ENCODE measurements around the gene SENP8. TPM values are rescaled to one million over a fixed set of nuclear protein-coding genes. Genes with fewer than 3 reads are reported as not detected.

The SENP8 gene
- total RNA-seq, 4 donors from 2014 or later = 5.1 to 6.7 (median 6.0) TPM

GRCh38 chr15:72182244-72182643 lies 64.0 kb downstream of the SENP8 start:
- peaks cover 46 to 85% of the 10 kb centered on the region in 2 donors for H3K4me1 ChIP-seq
- H3K27ac ChIP-seq = peak overlapping the region in 2 of 3 donors; percentile 95
- no peak overlapping the region for H3K4me3 ChIP-seq (replicated peaks in 1 of 3)
- H3K36me3 ChIP-seq = no peaks in the 10 kb centered on the region
- H3K9me3 ChIP-seq = no peaks in the 10 kb centered on the region
- WGBS, 2 donors = 92 to 93% methylated on average over 3 of the region's 3 CpGs
- intact Hi-C loops (cut with DNase I) = no loop called here
- TF ChIP-seq CTCF (IDR thresholded peaks at IDR 0.05) (no peak), POLR2A (IDR thresholded peaks at IDR 0.05) (no peak)
- no peaks in the 10 kb centered on the region for H3K27me3 ChIP-seq
- DNase-seq = no peak

- intact Hi-C loops (cut with DNase I) = no loop called here
- no peak for DNase-seq
- H3K36me3 ChIP-seq = no peaks in the 10 kb centered on the region
- 73 to 91% methylated on average over 3 of the region's 3 CpGs for WGBS, 2 donors
- H3K4me1 ChIP-seq = peaks cover 42 to 85% of the 10 kb centered on the region in 2 donors
- no peak overlapping the region for H3K4me3 ChIP-seq (replicated peaks in 1 of 3)
- TF ChIP-seq POLR2A (IDR thresholded peaks at IDR 0.05) (no peak), CTCF (IDR thresholded peaks at IDR 0.05) (no peak)
- peak overlapping the region in 2 of 3 donors; percentile 95 for H3K27ac ChIP-seq
- H3K9me3 ChIP-seq = no peaks in the 10 kb centered on the region
- H3K27me3 ChIP-seq = no peaks in the 10 kb centered on the region
These were observed 64.5 kb downstream of the SENP8 start for GRCh38 chr15:72182673-72183072.

GRCh38 chr15:72183781-72184164 lies 65.6 kb downstream of the SENP8 start:
- H3K36me3 ChIP-seq = no peaks in the 10 kb centered on the region
- WGBS, 2 donors = 44 to 64% methylated on average over 6 to 12 of the region's 12 CpGs
- H3K4me3 ChIP-seq (replicated peaks in 1 of 3) = peak overlapping the region in 1 of 3 donors; percentile 20
- no peaks in the 10 kb centered on the region for H3K27me3 ChIP-seq
- peaks cover 41 to 82% of the 10 kb centered on the region in 2 donors for H3K4me1 ChIP-seq
- peak overlapping the region; percentile 95 for H3K27ac ChIP-seq
- intact Hi-C loops (cut with DNase I) = no loop called here
- TF ChIP-seq CTCF (IDR thresholded peaks at IDR 0.05) (no peak), POLR2A (IDR thresholded peaks at IDR 0.05) (no peak)
- no peaks in the 10 kb centered on the region for H3K9me3 ChIP-seq
- DNase-seq = no peak

GRCh38 chr15:72184165-72184811 lies 66.1 kb downstream of the SENP8 start:
- no peaks in the 10 kb centered on the region for H3K9me3 ChIP-seq
- no peaks in the 10 kb centered on the region for H3K36me3 ChIP-seq
- peaks cover 41 to 77% of the 10 kb centered on the region in 2 donors for H3K4me1 ChIP-seq
- H3K27ac ChIP-seq = peak overlapping the region; percentile 95
- TF ChIP-seq POLR2A (IDR thresholded peaks at IDR 0.05) (peak in 1 of 2 donors; percentile 66), CTCF (IDR thresholded peaks at IDR 0.05) (peak in 1 of 6 experiments; percentile 9)
- peak; percentile 92 to 93 for DNase-seq
- H3K4me3 ChIP-seq (replicated peaks in 1 of 3) = peak overlapping the region in 1 of 3 donors; percentile 20
- 4 to 10% methylated on average over 6 to 20 of the region's 34 CpGs for WGBS, 2 donors
- H3K27me3 ChIP-seq = no peaks in the 10 kb centered on the region
- intact Hi-C loops (cut with DNase I) = no loop called here

- DNase-seq = no peak
- no peaks in the 10 kb centered on the region for H3K9me3 ChIP-seq
- H3K4me3 ChIP-seq (replicated peaks in 1 of 3) = no peak overlapping the region
- intact Hi-C loops (cut with DNase I) = no loop called here
- TF ChIP-seq POLR2A (IDR thresholded peaks at IDR 0.05) (no peak), CTCF (IDR thresholded peaks at IDR 0.05) (no peak)
- no peaks in the 10 kb centered on the region for H3K36me3 ChIP-seq
- no peak overlapping the region for H3K27ac ChIP-seq
- H3K4me1 ChIP-seq = peaks cover 11 to 44% of the 10 kb centered on the region in 2 donors
- H3K27me3 ChIP-seq = no peaks in the 10 kb centered on the region
- WGBS, 2 donors = 93% methylated on average over 2 of the region's 2 CpGs
These were observed 71.2 kb downstream of the SENP8 start for GRCh38 chr15:72189250-72189902.
